ENCODE data around the gene NRN1L.

The NRN1L gene

GRCh38 chr16:67922221-67922620 is 37.5 kb downstream of the NRN1L start:
- no peak for DNase-seq

GRCh38 chr16:67922740-67923139 is 38.1 kb downstream of the NRN1L start:
- no peak for DNase-seq

GRCh38 chr16:67923414-67924116 is 38.9 kb downstream of the NRN1L start:
- no peak for DNase-seq

GRCh38 chr16:67924140-67924906 is 39.6 kb downstream of the NRN1L start:
- DNase-seq: no peak

GRCh38 chr16:67926181-67926750 is 41.6 kb downstream of the NRN1L start:
- DNase-seq: no peak

GRCh38 chr16:67927131-67927941 is 42.7 kb downstream of the NRN1L start:
- DNase-seq: no peak

- DNase-seq: no peak
Observed at GRCh38 chr16:67928147-67928546, 43.5 kb downstream of the NRN1L start.

- DNase-seq: peak; percentile 79
Observed at GRCh38 chr16:67928561-67929364, 44.1 kb downstream of the NRN1L start.

GRCh38 chr16:67930191-67930590 is 45.5 kb downstream of the NRN1L start:
- DNase-seq: no peak

GRCh38 chr16:67930678-67931211 is 46.1 kb downstream of the NRN1L start:
- no peak for DNase-seq

- DNase-seq: no peak
Observed at GRCh38 chr16:67931712-67932461, 47.2 kb downstream of the NRN1L start, which contains the start of gene CTRL. Gene CTRL (minus strand): TSS chr16:67931862. CDS start chr16:67931852, 10 bp downstream.

GRCh38 chr16:67932462-67932840 is 47.8 kb downstream of the NRN1L start:
- no peak for DNase-seq

- no peak for DNase-seq
Observed at GRCh38 chr16:67933805-67934204, 49.1 kb downstream of the NRN1L start.

GRCh38 chr16:67934306-67935100 is 49.8 kb downstream of the NRN1L start:
- DNase-seq: no peak

- no peak for DNase-seq
Observed at GRCh38 chr16:67935101-67935401, 50.4 kb downstream of the NRN1L start.

- DNase-seq: peak; percentile 98
Observed at GRCh38 chr16:67935402-67936123, 50.9 kb downstream of the NRN1L start.

Data from CD4-positive, alpha-beta T cell treated with Interleukin-12 subunit alpha and Interleukin-12 subunit beta, for 1 hour (primary cell).